Right atrium auricular region (tissue), 2 donors: Measurements from ENCODE around the gene HNRNPC. TPM values are rescaled to one million over a fixed set of nuclear protein-coding genes. Genes with fewer than 3 reads are reported as not detected.

Experiments
- DNase-seq: peaks from one replicate; pipeline ENCODE4 v3.0.0-alpha.2; 2019; ENCODE audit warnings: low spot score
- H3K27ac ChIP-seq, 2 donors: fragments of 200-600 bp; sonication (generic); 1 replicate in 1 of 2; 2 replicates in 1 of 2; pipeline ENCODE4 v1.5.1; 2016 to 2019
- H3K27me3 ChIP-seq, 2 donors: fragments of 200-600 bp; sonication (generic); one replicate each; pipeline versions ENCODE4 v1.5.1 to v1.6.0; 2017 to 2019
- H3K36me3 ChIP-seq: fragments of 200-600 bp; sonication (generic); one replicate; pipeline ENCODE4 v1.5.1; 2016
- H3K4me1 ChIP-seq, 2 donors: fragments of 200-600 bp; sonication (generic); one replicate each; pipeline versions ENCODE4 v1.5.1 to v1.6.0; 2017 to 2019
- H3K4me3 ChIP-seq, 2 donors: fragments of 200-600 bp; sonication (generic); 1 replicate in 1 of 2; 2 replicates in 1 of 2; pipeline ENCODE4 v1.5.1; 2017 to 2019; ENCODE audit warnings: mild to moderate bottlenecking in 1 of 2, moderate library complexity in 1 of 2
- H3K9me3 ChIP-seq, 2 donors: fragments of 200-600 bp; sonication (generic); one replicate each; pipeline ENCODE4 v1.5.1; 2019
- CTCF ChIP-seq, 2 donors: fragments of 200-600 bp; sonication (generic); IDR thresholded peaks; one replicate each; pipeline ENCODE4 v1.5.1; 2019; ENCODE audit warnings: antibody characterized with exemption in 2 of 2
- total RNA-seq, 2 donors: library from RNA; depleted of rRNA; stranded (reverse); fragments of >200 nt; gene quantifications; one replicate each; pipeline ENCODE4 v1.1.0, GENCODE V29; 2016

HNRNPC gene
- total RNA-seq, 2 donors from 2014 or later: 254 to 277 TPM

GRCh38 chr14:21208554-21208953, 60.7 kb downstream of the HNRNPC start:
- no peak overlapping the region for H3K4me3 ChIP-seq
- no peak overlapping the region for H3K27ac ChIP-seq
- H3K9me3 ChIP-seq: no peaks in the 10 kb centered on the region
- no peak for DNase-seq
- peaks cover 53% of the 10 kb centered on the region for H3K36me3 ChIP-seq
- no peaks in the 10 kb centered on the region for H3K27me3 ChIP-seq
- TF ChIP-seq CTCF (IDR thresholded peaks at IDR 0.05): no peak
- H3K4me1 ChIP-seq: no peaks in the 10 kb centered on the region

GRCh38 chr14:21206753-21207684, 62.2 kb downstream of the HNRNPC start:
- Histone ChIP-seq H3K9me3 (no peaks in the 10 kb centered on the region), H3K27me3 (no peaks in the 10 kb centered on the region), H3K36me3 (peaks cover 46% of the 10 kb centered on the region), H3K4me3 (no peak overlapping the region), H3K4me1 (no peaks in the 10 kb centered on the region), H3K27ac (no peak overlapping the region)
- TF ChIP-seq CTCF (IDR thresholded peaks at IDR 0.05): no peak
- DNase-seq: no peak

GRCh38 chr14:21205678-21206581, 63.3 kb downstream of the HNRNPC start:
- H3K27me3 ChIP-seq: no peaks in the 10 kb centered on the region
- no peaks in the 10 kb centered on the region for H3K9me3 ChIP-seq
- no peak for DNase-seq
- TF ChIP-seq CTCF (IDR thresholded peaks at IDR 0.05): no peak
- H3K4me3 ChIP-seq: no peak overlapping the region
- peaks cover 36% of the 10 kb centered on the region for H3K36me3 ChIP-seq
- no peaks in the 10 kb centered on the region for H3K4me1 ChIP-seq
- H3K27ac ChIP-seq: no peak overlapping the region

DNA sequence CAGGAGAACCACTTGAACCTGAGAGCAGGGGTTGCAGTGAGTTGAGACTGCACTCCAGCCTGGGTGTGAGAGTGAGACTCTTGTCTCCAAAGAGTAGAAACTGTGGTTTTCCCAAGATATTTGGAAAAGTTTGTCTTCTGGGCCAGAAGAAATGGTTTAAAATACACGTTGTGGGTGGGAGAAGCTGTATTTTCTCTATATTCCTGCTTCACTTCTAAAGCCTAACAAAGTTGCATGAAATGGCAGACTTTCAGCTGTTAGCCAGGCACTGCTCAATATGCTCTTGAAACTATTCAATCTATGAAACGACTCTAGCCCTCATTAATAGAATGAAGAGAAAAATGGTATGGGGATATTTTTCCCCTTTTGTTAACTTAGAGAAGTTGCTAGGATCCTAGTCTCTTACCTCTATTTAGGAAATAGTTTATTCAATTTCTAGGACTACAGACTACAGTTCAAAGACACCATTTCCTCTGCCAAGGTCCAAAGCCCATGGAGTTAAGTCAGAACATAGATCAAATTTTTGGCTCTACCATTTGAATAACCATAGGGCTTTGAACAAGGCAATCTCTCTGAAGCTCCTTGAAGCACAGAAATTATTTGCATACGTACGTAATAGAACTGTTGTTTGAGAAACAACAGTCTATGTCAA, 64.1 kb downstream of the HNRNPC start:
- Histone ChIP-seq H3K4me1 (no peaks in the 10 kb centered on the region), H3K4me3 (no peak overlapping the region), H3K27me3 (no peaks in the 10 kb centered on the region), H3K9me3 (no peaks in the 10 kb centered on the region), H3K36me3 (peaks cover 34% of the 10 kb centered on the region), H3K27ac (no peak overlapping the region)
- DNase-seq: no peak
- TF ChIP-seq CTCF (IDR thresholded peaks at IDR 0.05): no peak

DNA sequence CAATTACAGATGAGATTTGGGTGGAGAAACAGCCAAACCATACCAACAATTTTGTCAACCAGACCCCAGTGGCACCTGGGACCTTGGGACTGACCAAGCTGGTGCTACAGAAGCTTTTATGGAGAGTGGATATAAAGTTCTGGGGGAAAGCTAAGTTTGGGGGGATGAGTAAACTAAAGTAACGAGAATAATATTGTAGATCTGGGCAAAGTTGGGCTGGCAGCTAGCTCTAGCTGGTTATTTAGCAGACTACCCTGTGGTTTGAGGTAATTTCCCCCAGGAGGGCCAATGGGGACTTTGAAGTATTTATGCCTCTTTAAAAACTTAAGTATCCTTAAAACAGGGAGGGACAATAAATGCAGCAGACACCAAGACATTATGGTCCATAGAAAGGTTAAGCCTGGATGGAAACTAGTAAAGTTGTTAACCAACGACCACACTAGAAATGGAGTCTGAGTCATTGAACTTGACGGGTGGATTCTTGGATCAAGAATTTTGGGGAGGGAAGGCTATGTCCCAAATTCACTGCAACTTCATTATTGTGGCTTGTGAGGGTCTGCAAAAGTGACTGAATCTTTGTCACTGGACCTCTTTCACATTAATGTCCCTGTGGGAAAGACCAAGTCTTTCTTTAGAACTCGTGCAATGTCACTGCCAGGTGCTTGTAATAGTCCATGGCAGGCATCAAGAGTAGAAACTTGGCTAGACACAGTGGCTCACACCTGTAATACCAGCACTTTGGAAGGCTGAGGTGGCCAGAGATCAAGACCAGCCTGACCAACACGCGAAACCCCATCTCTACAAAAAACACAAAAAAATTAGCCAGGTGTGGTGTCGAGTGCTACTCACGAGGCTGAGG, 64.8 kb downstream of the HNRNPC start:
- no peak overlapping the region for H3K27ac ChIP-seq
- no peaks in the 10 kb centered on the region for H3K27me3 ChIP-seq
- no peak overlapping the region for H3K4me3 ChIP-seq
- no peak for TF ChIP-seq CTCF (IDR thresholded peaks at IDR 0.05)
- peaks cover 26% of the 10 kb centered on the region for H3K36me3 ChIP-seq
- no peaks in the 10 kb centered on the region for H3K4me1 ChIP-seq
- H3K9me3 ChIP-seq: no peaks in the 10 kb centered on the region
- DNase-seq: no peak
